ENCODE results near the gene LMNTD1. TPM values are rescaled to one million over a fixed set of nuclear protein-coding genes. Genes with fewer than 3 reads are reported as not detected.

The LMNTD1 gene
- polyA plus RNA-seq, 1 donor from 2014 or later = not detected

GRCh38 chr12:25463521-25463920 is 89.6 kb downstream of the LMNTD1 start:
- no peak for TF ChIP-seq POLR2AphosphoS5 (IDR thresholded peaks at IDR 0.05)
- no peak for TF ChIP-seq RAD21 (conservative IDR thresholded peaks at IDR 0.05)
- no peak for TF ChIP-seq EP300 (conservative IDR thresholded peaks at IDR 0.05; ENCODE audit: poor library complexity, severe bottlenecking)
- TF ChIP-seq EZH2 (IDR thresholded peaks at IDR 0.05; ENCODE audit: borderline replicate concordance, insufficient read depth, low read length, poor library complexity, severe bottlenecking) = no peak
- TF ChIP-seq SMC3 (conservative IDR thresholded peaks at IDR 0.05; ENCODE audit: poor library complexity) = no peak
- no peak for TF ChIP-seq TAF1 (IDR thresholded peaks at IDR 0.05; ENCODE audit: low read depth)
- no peak for TF ChIP-seq CTCF (IDR thresholded peaks at IDR 0.05; ENCODE audit: poor library complexity, severe bottlenecking)
- TF ChIP-seq MXI1 (conservative IDR thresholded peaks at IDR 0.05; ENCODE audit: poor library complexity, severe bottlenecking) = no peak
- no peak for TF ChIP-seq REST (IDR thresholded peaks at IDR 0.05; ENCODE audit: borderline replicate concordance)
- Histone ChIP-seq H3K36me3 (ENCODE audit: insufficient read depth, low read length) (no peaks in the 10 kb centered on the region), H3F3A (ENCODE audit: insufficient read depth, low read length, poor library complexity, severe bottlenecking) (no peaks in the 10 kb centered on the region), H3K4me3 (ENCODE audit: low read length) (no peak overlapping the region), H4K20me1 (ENCODE audit: insufficient read depth) (no peaks in the 10 kb centered on the region), H3K9me2 (ENCODE audit: insufficient read depth, low read length) (no peaks in the 10 kb centered on the region), H3K79me2 (replicated peaks; ENCODE audit: insufficient read depth, low read length) (no peaks in the 10 kb centered on the region), H3K9ac (ENCODE audit: low read length) (no peak overlapping the region), H3K27me3 (ENCODE audit: insufficient read depth, low read depth, low read length) (no peaks in the 10 kb centered on the region), H3K9me3 (ENCODE audit: low read length) (no peaks in the 10 kb centered on the region), H3K4me2 (ENCODE audit: low read length) (no peak overlapping the region), H2AFZ (ENCODE audit: low read depth, low read length) (no peak overlapping the region), H3K27ac (ENCODE audit: low read length) (no peak overlapping the region)

- H3K4me3 ChIP-seq (ENCODE audit: low read length) = no peak overlapping the region
- no peak overlapping the region for H2AFZ ChIP-seq (ENCODE audit: low read depth, low read length)
- no peaks in the 10 kb centered on the region for H3K36me3 ChIP-seq (ENCODE audit: insufficient read depth, low read length)
- H3K27ac ChIP-seq (ENCODE audit: low read length) = no peak overlapping the region
- H3K9ac ChIP-seq (ENCODE audit: low read length) = no peak overlapping the region
- no peaks in the 10 kb centered on the region for H3K27me3 ChIP-seq (ENCODE audit: insufficient read depth, low read depth, low read length)
- no peaks in the 10 kb centered on the region for H3K9me2 ChIP-seq (ENCODE audit: insufficient read depth, low read length)
- H3K9me3 ChIP-seq (ENCODE audit: low read length) = no peaks in the 10 kb centered on the region
- no peaks in the 10 kb centered on the region for H3F3A ChIP-seq (ENCODE audit: insufficient read depth, low read length, poor library complexity, severe bottlenecking)
- no peaks in the 10 kb centered on the region for H3K79me2 ChIP-seq (replicated peaks; ENCODE audit: insufficient read depth, low read length)
- no peak for TF ChIP-seq CTCF (IDR thresholded peaks at IDR 0.05; ENCODE audit: poor library complexity, severe bottlenecking)
- no peak for TF ChIP-seq POLR2AphosphoS5 (IDR thresholded peaks at IDR 0.05)
- no peak for TF ChIP-seq EZH2 (IDR thresholded peaks at IDR 0.05; ENCODE audit: borderline replicate concordance, insufficient read depth, low read length, poor library complexity, severe bottlenecking)
- TF ChIP-seq MXI1 (conservative IDR thresholded peaks at IDR 0.05; ENCODE audit: poor library complexity, severe bottlenecking) = no peak
- TF ChIP-seq REST (IDR thresholded peaks at IDR 0.05; ENCODE audit: borderline replicate concordance) = no peak
- TF ChIP-seq EP300 (conservative IDR thresholded peaks at IDR 0.05; ENCODE audit: poor library complexity, severe bottlenecking) = no peak
- no peak for TF ChIP-seq SMC3 (conservative IDR thresholded peaks at IDR 0.05; ENCODE audit: poor library complexity)
- H3K4me2 ChIP-seq (ENCODE audit: low read length) = no peak overlapping the region
- no peaks in the 10 kb centered on the region for H4K20me1 ChIP-seq (ENCODE audit: insufficient read depth)
Measured at GRCh38 chr12:25463005-25463404, 90.1 kb downstream of the LMNTD1 start.

All from neural cell (in vitro differentiated cells).